ENCODE measurements around the gene TMEM47. TPM values are rescaled to one million over a fixed set of nuclear protein-coding genes. Genes with fewer than 3 reads are reported as not detected.

The TMEM47 gene
- total RNA-seq, 1 experiment from 2014 or later, result 80.9 TPM

- CTCF ChIA-PET, result no interaction called here
- no peak overlapping the region for H3K4me3 Mint-ChIP-seq (ENCODE audit: low read depth, unreplicated experiment)
- H3K27ac Mint-ChIP-seq (ENCODE audit: unreplicated experiment), result peak overlapping the region; percentile 72
- peaks cover 5% of the 10 kb centered on the region for H3K36me3 Mint-ChIP-seq (ENCODE audit: insufficient read depth, unreplicated experiment)
- H3K9me3 Mint-ChIP-seq (ENCODE audit: low read depth, unreplicated experiment), result no peaks in the 10 kb centered on the region
- peaks cover 24% of the 10 kb centered on the region for H3K4me1 Mint-ChIP-seq (ENCODE audit: low read depth, unreplicated experiment)
- intact Hi-C loops (cut with micrococcal nuclease; ENCODE audit: unreplicated experiment), result loop anchor here (5.0 kb wide), 1 partner anchor 56 kb away; no protein-coding TSS in a partner anchor
- TF ChIP-seq, protein P1, sequence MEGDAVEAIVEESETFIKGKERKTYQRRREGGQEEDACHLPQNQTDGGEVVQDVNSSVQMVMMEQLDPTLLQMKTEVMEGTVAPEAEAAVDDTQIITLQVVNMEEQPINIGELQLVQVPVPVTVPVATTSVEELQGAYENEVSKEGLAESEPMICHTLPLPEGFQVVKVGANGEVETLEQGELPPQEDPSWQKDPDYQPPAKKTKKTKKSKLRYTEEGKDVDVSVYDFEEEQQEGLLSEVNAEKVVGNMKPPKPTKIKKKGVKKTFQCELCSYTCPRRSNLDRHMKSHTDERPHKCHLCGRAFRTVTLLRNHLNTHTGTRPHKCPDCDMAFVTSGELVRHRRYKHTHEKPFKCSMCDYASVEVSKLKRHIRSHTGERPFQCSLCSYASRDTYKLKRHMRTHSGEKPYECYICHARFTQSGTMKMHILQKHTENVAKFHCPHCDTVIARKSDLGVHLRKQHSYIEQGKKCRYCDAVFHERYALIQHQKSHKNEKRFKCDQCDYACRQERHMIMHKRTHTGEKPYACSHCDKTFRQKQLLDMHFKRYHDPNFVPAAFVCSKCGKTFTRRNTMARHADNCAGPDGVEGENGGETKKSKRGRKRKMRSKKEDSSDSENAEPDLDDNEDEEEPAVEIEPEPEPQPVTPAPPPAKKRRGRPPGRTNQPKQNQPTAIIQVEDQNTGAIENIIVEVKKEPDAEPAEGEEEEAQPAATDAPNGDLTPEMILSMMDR (IDR thresholded peaks at IDR 0.05; ENCODE audit: unreplicated experiment), result no peak
- H3K27me3 Mint-ChIP-seq (ENCODE audit: unreplicated experiment), result no peaks in the 10 kb centered on the region
- BruUV-seq (replicated peaks), result no TSS peak
- no peak for DNase-seq
Measured at GRCh38 chrX:34586346-34586911, 70.7 kb downstream of the TMEM47 start.

GRCh38 chrX:34585561-34585960 is 71.5 kb downstream of the TMEM47 start:
- TF ChIP-seq, protein P1 (IDR thresholded peaks at IDR 0.05; ENCODE audit: unreplicated experiment), result no peak
- Mint-ChIP-seq H3K9me3 (ENCODE audit: low read depth, unreplicated experiment) (no peaks in the 10 kb centered on the region), H3K4me3 (ENCODE audit: low read depth, unreplicated experiment) (no peak overlapping the region), H3K27ac (ENCODE audit: unreplicated experiment) (no peak overlapping the region), H3K36me3 (ENCODE audit: insufficient read depth, unreplicated experiment) (peaks cover 5% of the 10 kb centered on the region), H3K27me3 (ENCODE audit: unreplicated experiment) (no peaks in the 10 kb centered on the region), H3K4me1 (ENCODE audit: low read depth, unreplicated experiment) (peaks cover 26% of the 10 kb centered on the region)
- no peak for DNase-seq
- intact Hi-C loops (cut with micrococcal nuclease; ENCODE audit: unreplicated experiment), result loop anchor here (5.0 kb wide), 1 partner anchor 57 kb away; no protein-coding TSS in a partner anchor
- no TSS peak for BruUV-seq (replicated peaks)
- CTCF ChIA-PET, result no interaction called here

DNA sequence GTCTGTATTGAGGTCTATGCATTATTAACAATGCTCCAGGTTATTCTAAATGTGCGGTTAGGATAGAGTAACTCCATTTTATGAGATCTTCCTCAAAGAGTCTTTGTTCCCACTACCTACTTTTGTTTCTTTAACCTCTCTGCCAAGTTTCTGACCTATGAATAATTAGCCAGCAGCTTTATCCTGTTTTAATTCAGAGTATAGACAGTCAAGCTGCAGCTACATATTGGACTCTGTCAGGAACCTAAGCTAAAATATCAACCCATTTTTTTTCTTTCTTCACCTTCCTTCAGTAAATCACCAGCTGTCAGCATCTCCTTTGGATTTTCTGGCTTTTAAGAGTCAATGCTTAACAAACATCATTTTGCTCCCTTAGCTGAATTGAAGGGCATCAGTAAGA is 72.3 kb downstream of the TMEM47 start:
- Mint-ChIP-seq H3K4me1 (ENCODE audit: low read depth, unreplicated experiment) (peaks cover 34% of the 10 kb centered on the region), H3K9me3 (ENCODE audit: low read depth, unreplicated experiment) (no peaks in the 10 kb centered on the region), H3K27ac (ENCODE audit: unreplicated experiment) (peak overlapping the region; percentile 38), H3K27me3 (ENCODE audit: unreplicated experiment) (no peaks in the 10 kb centered on the region), H3K36me3 (ENCODE audit: insufficient read depth, unreplicated experiment) (peaks cover 5% of the 10 kb centered on the region), H3K4me3 (ENCODE audit: low read depth, unreplicated experiment) (no peak overlapping the region)
- CTCF ChIA-PET, result no interaction called here
- TF ChIP-seq, protein P1 (IDR thresholded peaks at IDR 0.05; ENCODE audit: unreplicated experiment), result no peak
- DNase-seq, result no peak
- BruUV-seq (replicated peaks), result no TSS peak
- intact Hi-C loops (cut with micrococcal nuclease; ENCODE audit: unreplicated experiment), result loop anchor here (5.0 kb wide), 2 partner anchors 58 to 308 kb away; no protein-coding TSS in a partner anchor

DNA sequence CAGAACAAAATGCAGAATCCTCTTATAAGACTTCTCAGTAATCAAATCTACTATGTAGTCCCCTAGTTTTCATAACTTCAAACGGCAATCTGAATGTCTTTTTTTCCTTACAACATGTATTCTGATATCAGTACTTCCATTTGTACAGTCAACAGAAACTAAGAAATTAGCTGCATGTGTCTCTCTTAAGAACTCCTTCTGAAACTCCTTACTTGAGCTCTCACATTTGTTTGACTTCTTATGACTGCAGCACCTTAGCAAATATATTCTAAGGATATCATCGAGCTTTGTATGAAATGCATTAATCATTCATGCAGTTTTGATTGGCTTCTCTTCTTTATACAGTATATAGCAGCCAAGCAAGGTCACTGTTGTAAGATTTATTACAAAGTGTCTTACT is 77.0 kb downstream of the TMEM47 start:
- peaks cover 34% of the 10 kb centered on the region for H3K4me1 Mint-ChIP-seq (ENCODE audit: low read depth, unreplicated experiment)
- H3K27me3 Mint-ChIP-seq (ENCODE audit: unreplicated experiment), result no peaks in the 10 kb centered on the region
- intact Hi-C loops (cut with micrococcal nuclease; ENCODE audit: unreplicated experiment), result loop anchor here (5.0 kb wide), 1 partner anchor 312 kb away; no protein-coding TSS in a partner anchor
- H3K27ac Mint-ChIP-seq (ENCODE audit: unreplicated experiment), result no peak overlapping the region
- H3K36me3 Mint-ChIP-seq (ENCODE audit: insufficient read depth, unreplicated experiment), result no peaks in the 10 kb centered on the region
- no peak overlapping the region for H3K4me3 Mint-ChIP-seq (ENCODE audit: low read depth, unreplicated experiment)
- no peak for DNase-seq
- CTCF ChIA-PET, result interaction anchor here (0.6 kb wide), 1 partner anchor 203 kb away, joined by 3 read pairs; no protein-coding TSS in a partner anchor
- TF ChIP-seq, protein P1 (IDR thresholded peaks at IDR 0.05; ENCODE audit: unreplicated experiment), result no peak
- BruUV-seq (replicated peaks), result no TSS peak
- H3K9me3 Mint-ChIP-seq (ENCODE audit: low read depth, unreplicated experiment), result no peaks in the 10 kb centered on the region

Measured in Calu3 (cell line).